Esophagus muscularis mucosa (tissue), 4 donors: ENCODE measurements around the gene TGIF2. TPM values are rescaled to one million over a fixed set of nuclear protein-coding genes. Genes with fewer than 3 reads are reported as not detected.

Experiments
- DNase-seq: peaks from one replicate; pipeline ENCODE4 v3.0.0-alpha.2; 2017; ENCODE audit errors: extremely low spot score
- H3K27ac ChIP-seq, 4 donors: fragments of 200-600 bp; sonication (generic); replicated peaks in 1 of 4; 1 replicate in 3 of 4; 2 replicates in 1 of 4; pipeline ENCODE4 v1.5.1; 2016 to 2019; ENCODE audit warnings: mild to moderate bottlenecking in 1 of 4
- H3K27me3 ChIP-seq, 4 donors: fragments of 200-600 bp; sonication (generic); one replicate each; pipeline versions ENCODE4 v1.5.1 to v1.6.0; 2016 to 2019
- H3K36me3 ChIP-seq, 4 donors: fragments of 200-600 bp; sonication (generic); one replicate each; pipeline ENCODE4 v1.5.1; 2016 to 2019
- H3K4me1 ChIP-seq, 4 donors: fragments of 200-600 bp; sonication (generic); one replicate each; pipeline ENCODE4 v1.5.1; 2016 to 2019
- H3K4me3 ChIP-seq, 4 donors: fragments of 200-600 bp; sonication (generic); 1 replicate in 2 of 4; 2 replicates in 2 of 4; pipeline ENCODE4 v1.5.1; 2016 to 2019; ENCODE audit warnings: mild to moderate bottlenecking in 4 of 4, moderate library complexity in 1 of 4
- H3K9me3 ChIP-seq, 4 donors: fragments of 200-600 bp; sonication (generic); 1 replicate in 3 of 4; 2 replicates in 1 of 4; pipeline ENCODE4 v1.5.1; 2016 to 2019
- EP300 ChIP-seq: sonication (generic); formaldehyde crosslinking; IDR thresholded peaks from one replicate; pipeline ENCODE4 v1.6.1; 2017; ENCODE audit warnings: antibody characterized with exemption
- POLR2A ChIP-seq: fragments of 450-650 bp; IDR thresholded peaks from one replicate; pipeline ENCODE4 v1.6.1; 2017; ENCODE audit warnings: antibody characterized with exemption, moderate library complexity, mild to moderate bottlenecking, low read depth
- POLR2AphosphoS5 ChIP-seq, 2 donors: sonication (generic); formaldehyde crosslinking; IDR thresholded peaks; one replicate each; pipeline ENCODE4 v1.6.1; 2017; ENCODE audit warnings: antibody characterized with exemption in 2 of 2
- WGBS: methylation state at CpG from one replicate; pipeline ENCODE4 v1.1.5; 2018; 5-methylcytosine and 5-hydroxymethylcytosine counted together
- intact Hi-C: fragments of 100-400 bp; cut with DNase I; formaldehyde crosslinking; loops from one replicate; pipeline ENCODE4 v1.15.1; 2023
- total RNA-seq, 4 donors: library from RNA; depleted of rRNA; stranded (reverse); fragments of >200 nt; gene quantifications; one replicate each; pipeline versions ENCODE4 v1.1.0 to v1.2.1, GENCODE V29; 2016
- TF ChIP-seq, protein P1 (sequence below), 3 experiments: fragments of 200-600 bp in 2 of 3; fragments of 450-650 bp in 1 of 3; sonication (generic) in 2 of 3; IDR thresholded peaks; one replicate each; pipeline ENCODE4 v1.5.1; 2017 to 2019; ENCODE audit warnings: antibody characterized with exemption in 3 of 3, mild to moderate bottlenecking in 2 of 3, moderate library complexity in 1 of 3

The TGIF2 gene
- total RNA-seq: 10 to 100 TPM in 2 of 4 donors, 1 to 10 TPM in 2; 5.8 to 18.5 (median 10.6) TPM

DNA sequence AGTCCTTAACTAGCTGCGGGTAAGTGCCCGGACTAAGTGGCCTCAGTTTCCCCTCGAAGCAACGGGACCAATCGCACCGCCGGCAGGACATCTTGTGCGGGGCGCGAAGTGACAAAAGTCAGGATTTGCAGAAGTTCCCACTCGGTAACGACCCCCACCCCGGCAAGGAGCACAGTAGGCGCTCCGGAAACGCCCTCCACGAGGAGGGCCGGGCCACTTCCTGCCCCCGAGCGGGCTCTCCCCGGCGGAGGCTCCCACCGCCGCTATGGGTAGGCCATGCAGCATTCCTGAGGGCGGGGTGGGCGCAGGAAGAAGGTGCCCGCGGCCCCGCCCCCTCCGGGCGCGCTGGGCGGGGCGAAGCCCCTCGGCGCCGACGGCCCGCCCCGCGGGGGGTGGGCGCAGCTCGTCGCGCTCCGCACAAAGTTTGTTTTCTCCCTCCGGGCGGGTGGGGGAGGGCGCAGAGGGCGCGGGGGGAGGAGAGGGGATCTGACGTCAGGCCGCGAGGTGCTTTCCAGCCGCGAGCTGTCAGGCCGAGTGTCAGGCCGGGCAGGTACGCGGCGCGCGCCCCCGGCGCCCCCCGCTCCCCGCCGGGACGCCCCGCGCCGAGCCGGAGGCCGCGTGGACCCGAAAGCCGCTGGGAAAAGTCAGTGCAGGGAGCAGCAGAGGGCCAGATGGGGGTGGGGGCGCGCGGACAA is at the start of gene TGIF2:
Gene TGIF2, plus strand, starts transcription at position 495 of the 695 bp plus-strand sequence. CDS start 5,178 bp downstream, outside the sequence.
- DNase-seq: no peak
- Histone ChIP-seq H3K4me3 (peak within 1 kb of the TSS; percentile 91 to 94 (median 92)), H3K4me1 (peaks cover 15 to 49% (median 40%) of the 10 kb centered on the region in 4 donors), H3K9me3 (no peaks in the 10 kb centered on the region), H3K36me3 (no peaks in the 10 kb centered on the region), H3K27me3 (no peaks in the 10 kb centered on the region), H3K27ac (peak within 1 kb of the TSS; percentile 90 to 95 (median 95))
- no peak for TF ChIP-seq POLR2A
- TF ChIP-seq EP300: no peak
- TF ChIP-seq, protein P1, sequence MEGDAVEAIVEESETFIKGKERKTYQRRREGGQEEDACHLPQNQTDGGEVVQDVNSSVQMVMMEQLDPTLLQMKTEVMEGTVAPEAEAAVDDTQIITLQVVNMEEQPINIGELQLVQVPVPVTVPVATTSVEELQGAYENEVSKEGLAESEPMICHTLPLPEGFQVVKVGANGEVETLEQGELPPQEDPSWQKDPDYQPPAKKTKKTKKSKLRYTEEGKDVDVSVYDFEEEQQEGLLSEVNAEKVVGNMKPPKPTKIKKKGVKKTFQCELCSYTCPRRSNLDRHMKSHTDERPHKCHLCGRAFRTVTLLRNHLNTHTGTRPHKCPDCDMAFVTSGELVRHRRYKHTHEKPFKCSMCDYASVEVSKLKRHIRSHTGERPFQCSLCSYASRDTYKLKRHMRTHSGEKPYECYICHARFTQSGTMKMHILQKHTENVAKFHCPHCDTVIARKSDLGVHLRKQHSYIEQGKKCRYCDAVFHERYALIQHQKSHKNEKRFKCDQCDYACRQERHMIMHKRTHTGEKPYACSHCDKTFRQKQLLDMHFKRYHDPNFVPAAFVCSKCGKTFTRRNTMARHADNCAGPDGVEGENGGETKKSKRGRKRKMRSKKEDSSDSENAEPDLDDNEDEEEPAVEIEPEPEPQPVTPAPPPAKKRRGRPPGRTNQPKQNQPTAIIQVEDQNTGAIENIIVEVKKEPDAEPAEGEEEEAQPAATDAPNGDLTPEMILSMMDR (IDR thresholded peaks at IDR 0.05): no peak
- TF ChIP-seq POLR2AphosphoS5 (IDR thresholded peaks at IDR 0.05): peak; percentile 47 to 67
- intact Hi-C loops: no loop called here
- 18% methylated on average over 10 of the region's 80 CpGs for WGBS

DNA sequence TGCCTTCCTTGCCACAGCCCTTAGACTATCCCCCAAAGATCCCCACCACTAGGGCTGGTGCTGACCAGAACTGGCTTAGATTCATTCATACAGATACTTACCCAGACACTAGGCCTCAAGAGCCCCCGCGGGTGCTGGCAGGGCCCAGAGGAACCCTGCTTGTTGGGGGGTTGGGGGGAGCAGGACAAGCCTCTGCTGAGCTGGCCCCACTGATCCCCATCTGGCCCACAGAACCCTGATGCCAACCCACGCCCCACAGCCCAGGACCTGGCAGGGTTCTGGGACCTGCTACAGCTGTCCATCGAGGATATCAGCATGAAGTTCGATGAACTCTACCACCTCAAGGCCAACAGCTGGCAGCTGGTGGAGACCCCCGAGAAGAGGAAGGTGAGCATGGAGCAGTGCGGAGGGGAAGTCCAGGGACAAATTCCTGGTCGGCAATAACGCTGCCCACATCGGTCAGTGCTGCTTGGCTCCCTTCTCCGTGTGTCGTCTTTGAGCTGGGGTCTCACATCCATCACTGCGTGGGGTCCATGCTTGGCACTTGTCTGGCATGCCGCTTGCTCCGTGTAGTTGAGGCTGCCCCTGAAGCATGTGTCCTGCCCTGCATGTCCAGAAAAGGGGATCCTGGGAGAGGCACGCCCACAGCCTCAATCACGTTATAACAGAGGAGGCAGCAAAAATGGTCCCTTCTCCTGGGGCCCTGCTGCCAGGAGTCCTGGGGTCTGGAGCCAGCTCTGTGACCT is 47.6 kb upstream of the TGIF2 start:
- Histone ChIP-seq H3K27me3 (no peaks in the 10 kb centered on the region), H3K9me3 (no peaks in the 10 kb centered on the region), H3K4me3 (no peak overlapping the region), H3K36me3 (peaks cover 17 to 78% (median 64%) of the 10 kb centered on the region in 4 donors), H3K4me1 (peaks cover 2 to 81% (median 73%) of the 10 kb centered on the region in 4 donors), H3K27ac (peak overlapping the region; percentile 78 to 82 (median 81))
- no peak for TF ChIP-seq POLR2AphosphoS5 (IDR thresholded peaks at IDR 0.05)
- TF ChIP-seq, protein P1 (IDR thresholded peaks at IDR 0.05): no peak
- no peak for TF ChIP-seq EP300
- no peak for TF ChIP-seq POLR2A
- no peak for DNase-seq
- intact Hi-C loops: no loop called here
- WGBS: 90% methylated on average over 7 of the region's 17 CpGs

DNA sequence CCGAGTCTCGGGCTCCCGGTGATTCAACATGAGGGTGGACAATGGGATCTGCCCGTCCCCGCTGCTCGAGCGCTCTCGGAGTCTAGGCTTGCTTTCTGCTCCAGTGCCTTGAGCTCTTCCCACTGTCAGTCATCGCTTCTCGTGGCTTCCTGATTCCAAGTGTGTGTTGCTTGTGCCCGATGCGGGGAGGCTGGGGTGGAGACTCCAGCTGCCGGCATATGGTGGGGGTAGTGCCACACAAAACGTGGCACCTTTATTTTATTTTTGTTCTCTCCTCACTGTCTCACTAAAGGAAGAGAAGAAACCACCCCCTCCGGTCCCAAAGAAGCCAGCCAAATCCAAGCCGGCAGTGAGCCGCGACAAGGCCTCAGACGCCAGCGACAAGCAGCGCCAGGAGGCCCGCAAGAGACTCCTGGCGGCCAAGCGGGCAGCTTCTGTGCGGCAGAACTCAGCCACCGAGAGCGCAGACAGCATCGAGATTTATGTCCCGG is 46.8 kb upstream of the TGIF2 start:
- no peak overlapping the region for H3K4me3 ChIP-seq
- intact Hi-C loops: no loop called here
- peaks cover 2 to 73% (median 65%) of the 10 kb centered on the region in 4 donors for H3K4me1 ChIP-seq
- 91% methylated on average over 29 of the region's 29 CpGs for WGBS
- peaks cover 17 to 72% (median 57%) of the 10 kb centered on the region in 4 donors for H3K36me3 ChIP-seq
- H3K27ac ChIP-seq: peak overlapping the region; percentile 78 to 82 (median 81)
- no peaks in the 10 kb centered on the region for H3K27me3 ChIP-seq
- TF ChIP-seq EP300 (no peak), POLR2AphosphoS5 (IDR thresholded peaks at IDR 0.05) (no peak)
- TF ChIP-seq, protein P1 (IDR thresholded peaks at IDR 0.05): no peak
- DNase-seq: no peak
- no peaks in the 10 kb centered on the region for H3K9me3 ChIP-seq

DNA sequence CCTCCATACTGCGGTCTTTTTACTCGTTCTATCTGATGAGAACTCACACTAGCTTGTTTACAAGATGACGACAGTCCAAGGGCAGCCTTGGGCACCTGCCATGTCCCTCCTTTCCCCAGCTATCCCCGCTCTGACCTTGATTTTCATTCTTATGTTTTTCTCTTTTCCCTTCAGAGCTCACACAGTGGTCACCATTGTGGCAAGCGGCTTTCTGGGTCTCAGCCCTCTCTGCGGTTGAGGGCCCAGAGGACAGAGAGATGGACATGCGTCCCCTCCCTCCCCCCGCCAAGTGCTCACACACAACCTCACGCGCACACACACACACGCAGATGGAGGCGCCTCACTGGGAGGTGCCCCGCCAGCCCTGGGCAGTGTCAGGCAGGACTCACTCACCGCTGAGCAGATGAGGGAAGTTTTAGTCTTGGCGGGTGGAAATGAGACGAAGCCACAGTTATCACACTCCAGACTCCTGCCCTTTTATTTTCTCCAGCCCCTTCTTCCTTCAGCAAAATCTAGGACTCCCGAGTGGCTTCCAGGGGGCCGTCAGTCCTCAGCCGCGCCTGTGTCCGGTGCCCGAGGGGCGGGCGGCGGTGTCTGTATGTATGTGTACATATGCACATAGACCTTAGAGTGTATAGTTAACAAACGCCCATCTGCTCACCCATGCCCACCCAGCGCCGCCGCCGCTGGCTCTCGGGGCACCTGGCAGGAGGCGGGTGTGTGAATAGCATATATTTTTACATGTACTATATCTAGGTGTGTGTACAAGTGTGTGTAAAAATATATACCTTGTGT is 45.9 kb upstream of the TGIF2 start:
- TF ChIP-seq, protein P1 (IDR thresholded peaks at IDR 0.05): no peak
- TF ChIP-seq POLR2A: no peak
- no peak for TF ChIP-seq EP300
- peak; percentile 52 to 56 for TF ChIP-seq POLR2AphosphoS5 (IDR thresholded peaks at IDR 0.05)
- WGBS: 66% methylated on average over 31 of the region's 32 CpGs
- peaks cover 17 to 62% (median 52%) of the 10 kb centered on the region in 4 donors for H3K36me3 ChIP-seq
- peaks cover 2 to 63% (median 56%) of the 10 kb centered on the region in 4 donors for H3K4me1 ChIP-seq
- H3K4me3 ChIP-seq: no peak overlapping the region
- no peaks in the 10 kb centered on the region for H3K9me3 ChIP-seq
- no peaks in the 10 kb centered on the region for H3K27me3 ChIP-seq
- intact Hi-C loops: no loop called here
- no peak for DNase-seq
- peak overlapping the region; percentile 78 to 82 (median 81) for H3K27ac ChIP-seq
